Liver (tissue), 9 donors: ENCODE results near the gene KIRREL1. TPM values are rescaled to one million over a fixed set of nuclear protein-coding genes. Genes with fewer than 3 reads are reported as not detected.

Source experiments
- DNase-seq: peaks from one replicate; pipeline ENCODE4 v3.0.0-alpha.2; 2017; ENCODE audit warnings: low spot score
- H3K27ac ChIP-seq, 2 donors: one replicate each; pipeline ENCODE4 v1.7.0; 2013; ENCODE audit warnings: inconsistent platforms in 2 of 2, low read length in 2 of 2, control low read depth in 1 of 2, low read depth in 1 of 2, mild to moderate bottlenecking in 1 of 2
- H3K27me3 ChIP-seq, 4 donors: one replicate each; pipeline versions ENCODE4 v1.6.1 to v1.7.0; 2013; ENCODE audit warnings: low read length in 3 of 4, inconsistent platforms in 1 of 4, mild to moderate bottlenecking in 1 of 4, moderate library complexity in 1 of 4; ENCODE audit not compliant: control insufficient read depth in 4 of 4, insufficient read depth in 4 of 4
- H3K36me3 ChIP-seq, 4 donors: one replicate each; pipeline versions ENCODE4 v1.6.1 to v1.7.0; 2013; ENCODE audit warnings: low read length in 3 of 4, mild to moderate bottlenecking in 3 of 4, low read depth in 1 of 4, moderate library complexity in 1 of 4; ENCODE audit not compliant: control insufficient read depth in 4 of 4, insufficient read depth in 3 of 4
- H3K4me1 ChIP-seq, 4 donors: one replicate each; pipeline versions ENCODE4 v1.6.1 to v1.7.0; 2013; ENCODE audit warnings: low read length in 3 of 4, mild to moderate bottlenecking in 3 of 4, moderate library complexity in 1 of 4; ENCODE audit not compliant: control insufficient read depth in 4 of 4, insufficient read depth in 4 of 4
- H3K4me3 ChIP-seq, 3 donors: one replicate each; pipeline versions ENCODE4 v1.6.1 to v1.7.0; 2013; ENCODE audit warnings: low read length in 3 of 3, control low read depth in 1 of 3, low read depth in 1 of 3, mild to moderate bottlenecking in 1 of 3
- H3K9ac ChIP-seq, 2 donors: one replicate each; pipeline ENCODE4 v1.7.0; 2013; ENCODE audit warnings: low read length in 2 of 2, mild to moderate bottlenecking in 2 of 2, moderate library complexity in 2 of 2, control low read depth in 1 of 2, low read depth in 1 of 2
- H3K9me3 ChIP-seq, 4 donors: one replicate each; pipeline versions ENCODE4 v1.6.1 to v1.7.0; 2013; ENCODE audit warnings: low read length in 3 of 4; ENCODE audit not compliant: control insufficient read depth in 4 of 4
- ATF3 ChIP-seq: IDR thresholded peaks from 2 replicates; pipeline ENCODE4 v1.6.1; 2016; ENCODE audit warnings: antibody characterized with exemption
- CTCF ChIP-seq: fragments of 150-350 bp; IDR thresholded peaks from 2 replicates; pipeline ENCODE4 v1.5.1; 2017; ENCODE audit warnings: improper control_type of control experiment, low read depth, low read length; ENCODE audit not compliant: missing input control
- EGR1 ChIP-seq, 2 donors: IDR thresholded peaks; 2 replicates each; pipeline ENCODE4 v1.6.1; 2016 to 2018; ENCODE audit warnings: antibody characterized with exemption in 2 of 2, low read depth in 2 of 2
- FOXA1 ChIP-seq: IDR thresholded peaks from 2 replicates; pipeline ENCODE4 v1.6.1; 2016; ENCODE audit warnings: antibody characterized with exemption
- GABPA ChIP-seq, 2 donors: IDR thresholded peaks in 1 of 2; conservative IDR thresholded peaks in 1 of 2; 2 replicates each; pipeline ENCODE4 v1.6.1; 2016; ENCODE audit warnings: antibody characterized with exemption in 2 of 2, mild to moderate bottlenecking in 1 of 2, moderate library complexity in 1 of 2
- JUND ChIP-seq, 2 donors: IDR thresholded peaks; 2 replicates each; pipeline ENCODE4 v1.6.1; 2016; ENCODE audit warnings: antibody characterized with exemption in 2 of 2
- MAX ChIP-seq: IDR thresholded peaks from 2 replicates; pipeline ENCODE4 v1.6.1; 2016; ENCODE audit warnings: antibody characterized with exemption
- NR2F2 ChIP-seq: IDR thresholded peaks from 2 replicates; pipeline ENCODE4 v1.6.1; 2016; ENCODE audit warnings: antibody characterized with exemption
- RAD21 ChIP-seq, 2 donors: IDR thresholded peaks; 2 replicates each; pipeline ENCODE4 v1.6.1; 2016; ENCODE audit warnings: antibody characterized with exemption in 2 of 2, mild to moderate bottlenecking in 2 of 2
- REST ChIP-seq: IDR thresholded peaks from 2 replicates; pipeline ENCODE4 v1.6.1; 2016; ENCODE audit warnings: antibody characterized with exemption, mild to moderate bottlenecking
- SP1 ChIP-seq: IDR thresholded peaks from 2 replicates; pipeline ENCODE4 v1.6.1; 2018; ENCODE audit warnings: antibody characterized with exemption, mild to moderate bottlenecking
- TAF1 ChIP-seq: conservative IDR thresholded peaks from 2 replicates; pipeline ENCODE4 v1.6.1; 2016; ENCODE audit warnings: antibody characterized with exemption, mild to moderate bottlenecking
- WGBS: extraction: QIAGEN DNeasy Blood & Tissue Kit; methylation state at CpG from one replicate; pipeline ENCODE4 v1.1.7; 2013; 5-methylcytosine and 5-hydroxymethylcytosine counted together
- polyA plus RNA-seq, 2 donors: library from polyadenylated mRNA; stranded (reverse) in 1 of 2; unstranded in 1 of 2; fragments of 200-250 nt in 1 of 2; fragments of >200 nt in 1 of 2; fragmentation: Nextera tagmentation in 1 of 2; extraction: Ambion mirVana in 1 of 2; gene quantifications; one replicate each; pipeline versions ENCODE4 v1.2.1 to v1.2.3, GENCODE V29; 2013 to 2015
- total RNA-seq, 2 donors: library from RNA; depleted of rRNA; stranded (reverse); fragments of >200 nt; gene quantifications; one replicate each; pipeline ENCODE4 v1.2.3, GENCODE V29; 2014
- donor health status: healthy.
- donor health status: healthy.
- donor health status: healthy.
- donor health status: healthy.
- donor health status: healthy.

The KIRREL1 gene
- total and polyA plus RNA-seq, 4 donors = 0.82 to 6.0 (median 3.1) TPM

- Histone ChIP-seq H3K4me3 (no peak overlapping the region), H3K9ac (no peak overlapping the region), H3K27me3 (no peaks in the 10 kb centered on the region), H3K36me3 (no peaks in the 10 kb centered on the region), H3K9me3 (no peaks in the 10 kb centered on the region), H3K4me1 (no peaks in the 10 kb centered on the region), H3K27ac (no peak overlapping the region)
- no peak for TF ChIP-seq FOXA1
- TF ChIP-seq NR2F2 = no peak
- TF ChIP-seq MAX = no peak
- no peak for TF ChIP-seq ATF3
- TF ChIP-seq JUND (IDR thresholded peaks at IDR 0.05) = no peak
- no peak for TF ChIP-seq SP1
- DNase-seq = no peak
These were observed 38.2 kb upstream of the KIRREL1 start for GRCh38 chr1:157955221-157955620.

- H3K4me1 ChIP-seq = no peaks in the 10 kb centered on the region
- no peak overlapping the region for H3K4me3 ChIP-seq
- no peaks in the 10 kb centered on the region for H3K9me3 ChIP-seq
- no peaks in the 10 kb centered on the region for H3K36me3 ChIP-seq
- no peak overlapping the region for H3K27ac ChIP-seq
- 79% methylated on average over 6 of the region's 6 CpGs for WGBS
- TF ChIP-seq EGR1 (IDR thresholded peaks at IDR 0.05; ENCODE audit: low read depth in 2 of 2) (no peak), JUND (IDR thresholded peaks at IDR 0.05) (no peak), GABPA (IDR thresholded peaks at IDR 0.05 in 1 of 2, conservative IDR thresholded peaks at IDR 0.05 in 1 of 2) (no peak), TAF1 (no peak), REST (no peak), RAD21 (IDR thresholded peaks at IDR 0.05) (no peak), CTCF (no peak)
- no peaks in the 10 kb centered on the region for H3K27me3 ChIP-seq
- no peak for DNase-seq
- H3K9ac ChIP-seq = no peak overlapping the region
These were observed 37.6 kb upstream of the KIRREL1 start for GRCh38 chr1:157955857-157956256.

- 61% methylated on average over 2 of the region's 2 CpGs for WGBS
- DNase-seq = no peak
- Histone ChIP-seq H3K9me3 (no peaks in the 10 kb centered on the region), H3K4me1 (no peaks in the 10 kb centered on the region), H3K27ac (no peak overlapping the region), H3K27me3 (no peaks in the 10 kb centered on the region), H3K9ac (no peak overlapping the region), H3K36me3 (no peaks in the 10 kb centered on the region), H3K4me3 (no peak overlapping the region)
- TF ChIP-seq MAX = no peak
These were observed 36.7 kb upstream of the KIRREL1 start for GRCh38 chr1:157956732-157957131.
